Measurements from ENCODE around the gene TCHP.
"Not testable (repeated sequence)": the region's sequence is repeated elsewhere in the genome, so short reads cannot be mapped to it uniquely, and the experiment has no call there.

Gene TCHP

GRCh38 chr12:109910254-109910968 lies 10.3 kb downstream of the TCHP start:
- DNase-seq, result no peak

- no peak for DNase-seq
Observed at GRCh38 chr12:109910969-109911348, 10.9 kb downstream of the TCHP start.

- no peak for DNase-seq
Observed at GRCh38 chr12:109912855-109913321, 12.8 kb downstream of the TCHP start.

GRCh38 chr12:109914461-109914860 lies 14.4 kb downstream of the TCHP start:
- no peak for DNase-seq

- no peak for DNase-seq
Observed at GRCh38 chr12:109915171-109916040, 15.3 kb downstream of the TCHP start.

- DNase-seq, result no peak
Observed at GRCh38 chr12:109916045-109916444, 16.0 kb downstream of the TCHP start.

- DNase-seq, result no peak
Observed at GRCh38 chr12:109919456-109919855, 19.4 kb downstream of the TCHP start.

GRCh38 chr12:109920261-109920780 lies 20.2 kb downstream of the TCHP start:
- no peak for DNase-seq

GRCh38 chr12:109921982-109922381 lies 21.9 kb downstream of the TCHP start:
- no peak for DNase-seq

GRCh38 chr12:109923038-109923437 lies 23.0 kb downstream of the TCHP start:
- no peak for DNase-seq

- DNase-seq, result no peak
Observed at GRCh38 chr12:109923481-109924245, 23.6 kb downstream of the TCHP start.

GRCh38 chr12:109925185-109925840 lies 25.2 kb downstream of the TCHP start:
- DNase-seq, result no peak

GRCh38 chr12:109926016-109926415 lies 25.9 kb downstream of the TCHP start:
- DNase-seq, result no peak

GRCh38 chr12:109926488-109927210 lies 26.6 kb downstream of the TCHP start:
- no peak for DNase-seq

- DNase-seq, result peak in 1 of 51 donors; percentile 7
Observed at GRCh38 chr12:109927622-109928021, 27.5 kb downstream of the TCHP start.

GRCh38 chr12:109928058-109928656 lies 28.1 kb downstream of the TCHP start:
- no peak for DNase-seq

- DNase-seq, result not testable (repeated sequence)
Observed at GRCh38 chr12:109929326-109929725, 29.3 kb downstream of the TCHP start.

GRCh38 chr12:109930028-109930800 lies 30.1 kb downstream of the TCHP start:
- DNase-seq, result peak in 2 of 51 donors; percentile 5 to 23

- DNase-seq, result no peak
Observed at GRCh38 chr12:109931143-109931542, 31.1 kb downstream of the TCHP start.
